Myocyte (in vitro differentiated cells): ENCODE data around the gene HOXC10. TPM values are rescaled to one million over a fixed set of nuclear protein-coding genes. Genes with fewer than 3 reads are reported as not detected.

Experiments
- DNase-seq: peaks from one replicate; pipeline ENCODE4 v3.0.0-alpha.2; 2012; ENCODE audit warnings: low read depth
- microRNA counts: library from miRNA; unstranded; fragments of <30 nt; microRNA quantifications from one replicate; lab custom pipeline; 2016
- microRNA-seq: library from miRNA; unstranded; fragments of <30 nt; microRNA quantifications from one replicate; pipeline ENCODE4, GENCODE V29; 2016
- total RNA-seq: library from RNA; depleted of rRNA; stranded (reverse); fragments of >200 nt; gene quantifications from 2 replicates; pipeline ENCODE4 v1.2.3, GENCODE V29; 2014

HOXC10 gene
- total RNA-seq, 1 donor from 2014 or later, result 3.7 TPM

DNA sequence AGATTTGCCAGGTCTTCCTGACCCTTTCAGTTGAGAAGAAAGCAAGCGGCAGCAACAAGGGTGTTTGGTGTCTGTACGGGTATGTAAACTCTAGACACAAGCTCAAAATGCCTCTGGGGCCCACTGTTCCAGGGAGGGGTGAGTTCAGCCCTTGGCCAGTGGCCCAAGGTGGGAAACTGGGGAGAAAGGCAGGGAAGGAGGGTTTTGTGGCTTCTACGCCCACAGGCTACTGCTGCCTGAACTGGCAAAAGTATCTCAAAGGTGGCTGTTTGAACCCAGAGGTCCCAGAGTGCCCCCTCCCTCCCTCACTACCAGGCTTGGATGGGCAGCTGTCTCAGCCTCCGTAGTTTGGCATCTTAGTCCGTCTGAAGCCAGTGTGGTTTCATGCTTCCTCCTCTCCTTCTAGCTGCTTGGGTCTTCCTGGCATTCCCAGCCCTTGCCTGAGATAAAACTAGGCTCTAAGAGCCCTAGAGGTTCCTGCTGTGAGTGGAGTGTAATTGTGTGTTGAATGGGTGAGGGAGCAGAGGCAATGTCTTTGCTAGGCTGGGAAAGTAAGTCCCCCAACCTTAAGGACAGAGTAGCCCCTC lies 53.4 kb downstream of the HOXC10 start:
- peak; percentile 56 for DNase-seq

DNA sequence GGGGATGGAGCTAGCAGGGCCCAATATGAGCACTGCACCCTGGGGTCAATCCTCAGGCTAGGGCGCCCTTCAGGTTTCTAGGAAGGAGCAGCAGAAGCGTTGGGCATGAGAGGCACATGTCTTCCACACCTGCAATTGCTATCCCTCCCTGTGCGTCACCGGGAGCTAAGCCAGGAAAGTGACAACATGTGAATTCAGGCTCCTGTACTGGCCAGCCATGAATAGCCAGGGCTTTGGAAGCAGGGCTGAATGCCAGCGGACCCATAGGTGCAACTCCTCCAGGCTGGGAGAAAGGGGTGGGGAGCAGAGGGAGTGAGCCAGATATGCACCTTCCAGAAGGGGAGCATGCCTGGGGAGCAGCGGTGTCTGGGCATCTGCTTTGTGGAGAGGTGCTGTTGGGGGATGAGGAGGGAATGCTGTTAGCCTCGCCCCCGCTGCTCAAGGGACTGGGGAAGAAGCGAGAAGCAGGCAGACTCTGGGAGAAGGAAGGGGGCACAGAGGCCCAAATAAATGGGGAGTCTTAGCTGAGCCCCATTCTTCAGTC lies 54.0 kb downstream of the HOXC10 start:
- DNase-seq, result no peak

DNA sequence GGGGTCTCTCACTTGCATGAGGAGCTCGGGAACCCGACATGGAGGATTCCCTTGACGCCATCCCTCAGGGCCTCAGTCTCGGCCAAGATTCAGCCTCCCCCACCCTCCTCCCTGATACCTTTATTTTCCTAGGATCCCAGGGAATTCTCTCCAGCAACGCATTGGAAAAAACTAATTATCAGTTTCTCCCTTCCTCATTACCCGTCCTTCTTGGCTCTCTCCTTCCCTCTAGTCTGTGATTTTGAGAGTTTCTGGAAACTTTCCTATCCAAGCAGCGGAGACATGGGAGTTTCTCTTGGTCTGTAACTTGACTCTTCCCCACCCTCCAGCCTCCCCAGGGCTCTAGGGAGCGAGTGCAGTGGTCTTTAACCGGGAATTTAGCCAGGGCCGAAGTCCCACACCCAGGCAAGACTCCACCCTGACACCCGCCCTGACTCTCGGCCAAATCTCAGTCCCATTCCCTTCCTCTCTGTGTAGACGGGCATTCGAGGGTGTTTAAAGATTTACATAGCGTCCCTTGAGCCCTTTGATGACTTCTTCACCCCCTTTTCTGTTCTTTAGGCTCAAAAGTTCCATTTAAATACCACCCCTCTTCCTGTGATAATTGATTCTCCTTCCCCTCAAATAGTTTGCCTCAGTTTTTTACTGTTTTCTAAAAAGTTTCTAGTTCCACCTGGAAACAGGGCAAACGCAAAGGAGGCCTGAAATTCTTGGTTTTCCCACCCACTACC lies 54.6 kb downstream of the HOXC10 start:
- DNase-seq, result peak; percentile 59

MicroRNA genes within 50 kb of the gene (microRNA counts, 767-probe panel; counts per million panel counts)
- microRNA hsa-miR-196a-5p (lab: Ali Mortazavi, UCI) (not detected), microRNA hsa-miR-615-3p (lab: Ali Mortazavi, UCI) (not detected), microRNA hsa-miR-615-5p (lab: Ali Mortazavi, UCI) (not detected)

Small RNA genes lying within 50 kb of the gene (microRNA-seq; reads per million reads assigned to microRNA genes)
- 358 reads per million, percentile 68 among the genes with 10 or more reads in this experiment for gene MIR196A2
- 396 reads per million, percentile 71 among the genes with 10 or more reads in this experiment for gene MIR615

Other genes starting within 250 kb of the HOXC10 start
- gene CISTR, start 233.2 kb upstream of the HOXC10 start, total RNA-seq, result not detected in 2 replicates
- 3.6 and 4.6 TPM in 2 replicates for gene HOXC13, start 46.3 kb upstream of the HOXC10 start, total RNA-seq
- 0.31 and 0.62 TPM in 2 replicates for gene HOXC12, start 30.2 kb upstream of the HOXC10 start, total RNA-seq
- gene HOXC11, start 12.0 kb upstream of the HOXC10 start, total RNA-seq, result 2.2 TPM in 2 replicates
- gene HOTAIR, start 10.2 kb upstream of the HOXC10 start, total RNA-seq, result 1.4 and 1.7 TPM in 2 replicates
- 9.6 and 11.7 TPM in 2 replicates for gene HOXC9, start 15.0 kb downstream of the HOXC10 start, total RNA-seq
- gene HOXC8, start 23.8 kb downstream of the HOXC10 start, total RNA-seq, result 9.9 and 11.4 TPM in 2 replicates
- 1.6 and 2.3 TPM in 2 replicates for gene HOXC6, start 43.3 kb downstream of the HOXC10 start, total RNA-seq
- 1.2 and 1.4 TPM in 2 replicates for gene HOXC5, start 47.9 kb downstream of the HOXC10 start, total RNA-seq
- gene HOXC4, start 68.7 kb downstream of the HOXC10 start, total RNA-seq, result 2.3 and 2.6 TPM in 2 replicates
- gene SMUG1, start 203.8 kb downstream of the HOXC10 start, total RNA-seq, result 45.1 and 46.9 TPM in 2 replicates